ENCODE data around the gene GARNL3.

The GARNL3 gene

GRCh38 chr9:127336506-127337352 is 72.2 kb downstream of the GARNL3 start:
- no peak for DNase-seq
- in situ Hi-C loops (cut with MboI; ENCODE audit: low pct_unique_long_range_greater_than_20kb, low sequenced_read_pairs) = no loop called here

GRCh38 chr9:127340721-127341120 is 76.1 kb downstream of the GARNL3 start:
- in situ Hi-C loops (cut with MboI; ENCODE audit: low pct_unique_long_range_greater_than_20kb, low sequenced_read_pairs) = no loop called here
- no peak for DNase-seq

GRCh38 chr9:127341152-127341551 is 76.6 kb downstream of the GARNL3 start:
- no peak for DNase-seq
- in situ Hi-C loops (cut with MboI; ENCODE audit: low pct_unique_long_range_greater_than_20kb, low sequenced_read_pairs) = no loop called here

- DNase-seq = no peak
- in situ Hi-C loops (cut with MboI; ENCODE audit: low pct_unique_long_range_greater_than_20kb, low sequenced_read_pairs) = no loop called here
Observed at GRCh38 chr9:127344368-127345000, 79.9 kb downstream of the GARNL3 start.

- in situ Hi-C loops (cut with MboI; ENCODE audit: low pct_unique_long_range_greater_than_20kb, low sequenced_read_pairs) = no loop called here
- DNase-seq = no peak
Observed at GRCh38 chr9:127345566-127345965, 81.0 kb downstream of the GARNL3 start.

GRCh38 chr9:127346584-127346983 is 82.0 kb downstream of the GARNL3 start:
- no peak for DNase-seq
- in situ Hi-C loops (cut with MboI; ENCODE audit: low pct_unique_long_range_greater_than_20kb, low sequenced_read_pairs) = no loop called here

GRCh38 chr9:127347831-127348776 is 83.5 kb downstream of the GARNL3 start:
- DNase-seq = no peak
- in situ Hi-C loops (cut with MboI; ENCODE audit: low pct_unique_long_range_greater_than_20kb, low sequenced_read_pairs) = no loop called here

GRCh38 chr9:127349483-127350113 is 85.0 kb downstream of the GARNL3 start:
- in situ Hi-C loops (cut with MboI; ENCODE audit: low pct_unique_long_range_greater_than_20kb, low sequenced_read_pairs) = no loop called here
- no peak for DNase-seq

- in situ Hi-C loops (cut with MboI; ENCODE audit: low pct_unique_long_range_greater_than_20kb, low sequenced_read_pairs) = no loop called here
- no peak for DNase-seq
Observed at GRCh38 chr9:127351182-127352166, 86.9 kb downstream of the GARNL3 start.

GRCh38 chr9:127353882-127354281 is 89.3 kb downstream of the GARNL3 start:
- in situ Hi-C loops (cut with MboI; ENCODE audit: low pct_unique_long_range_greater_than_20kb, low sequenced_read_pairs) = no loop called here
- DNase-seq = no peak

- no peak for DNase-seq
- in situ Hi-C loops (cut with MboI; ENCODE audit: low pct_unique_long_range_greater_than_20kb, low sequenced_read_pairs) = no loop called here
Observed at GRCh38 chr9:127356906-127357305, 92.3 kb downstream of the GARNL3 start.

- in situ Hi-C loops (cut with MboI; ENCODE audit: low pct_unique_long_range_greater_than_20kb, low sequenced_read_pairs) = no loop called here
- no peak for DNase-seq
Observed at GRCh38 chr9:127358023-127358535, 93.5 kb downstream of the GARNL3 start.

GRCh38 chr9:127358770-127359169 is 94.2 kb downstream of the GARNL3 start:
- DNase-seq = no peak
- in situ Hi-C loops (cut with MboI; ENCODE audit: low pct_unique_long_range_greater_than_20kb, low sequenced_read_pairs) = no loop called here

- in situ Hi-C loops (cut with MboI; ENCODE audit: low pct_unique_long_range_greater_than_20kb, low sequenced_read_pairs) = no loop called here
- no peak for DNase-seq
Observed at GRCh38 chr9:127360250-127360649, 95.7 kb downstream of the GARNL3 start.

- DNase-seq = peak; percentile 11
- in situ Hi-C loops (cut with MboI; ENCODE audit: low pct_unique_long_range_greater_than_20kb, low sequenced_read_pairs) = no loop called here
Observed at GRCh38 chr9:127360829-127361228, 96.3 kb downstream of the GARNL3 start.

- in situ Hi-C loops (cut with MboI; ENCODE audit: low pct_unique_long_range_greater_than_20kb, low sequenced_read_pairs) = no loop called here
- DNase-seq = peak; percentile 50
Observed at GRCh38 chr9:127361561-127361960, 97.0 kb downstream of the GARNL3 start.

- DNase-seq = no peak
- in situ Hi-C loops (cut with MboI; ENCODE audit: low pct_unique_long_range_greater_than_20kb, low sequenced_read_pairs) = no loop called here
Observed at GRCh38 chr9:127362829-127363228, 98.3 kb downstream of the GARNL3 start.

- in situ Hi-C loops (cut with MboI; ENCODE audit: low pct_unique_long_range_greater_than_20kb, low sequenced_read_pairs) = no loop called here
- no peak for DNase-seq
Observed at GRCh38 chr9:127365461-127365860, 100.9 kb downstream of the GARNL3 start.

Data from KBM-7 (cell line).